HG03159 (cell line): ENCODE measurements around the gene F2RL3.
"Not testable (repeated sequence)": the region's sequence is repeated elsewhere in the genome, so short reads cannot be mapped to it uniquely, and the experiment has no call there.

Source experiments
- ATAC-seq: cut with Tn5 transposase; IDR thresholded peaks from one replicate; pipeline ENCODE4 v1.9.1; 2021; ENCODE audit warnings: mild to moderate bottlenecking, moderate library complexity; ENCODE audit not compliant: unreplicated experiment

F2RL3 gene

DNA sequence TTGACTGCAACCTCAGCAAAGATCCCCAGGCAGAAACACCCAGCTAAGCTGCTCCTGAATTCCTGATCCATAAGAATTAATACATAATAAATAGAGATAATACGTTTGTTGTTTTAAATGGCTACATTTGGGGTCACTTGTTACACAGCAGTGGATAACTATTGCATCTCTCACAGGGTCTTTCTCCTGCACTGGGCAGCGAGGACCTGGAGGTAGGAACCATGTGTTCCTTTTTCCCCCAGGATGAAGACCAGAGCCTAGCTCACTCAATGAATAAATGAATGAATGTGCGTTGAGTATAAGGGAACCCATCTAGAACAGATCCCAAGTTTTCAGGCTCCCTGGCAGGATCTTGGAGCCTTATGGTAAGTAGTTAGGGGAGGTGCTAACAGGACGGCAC, 30.7 kb downstream of the F2RL3 start:
- ATAC-seq = no peak

DNA sequence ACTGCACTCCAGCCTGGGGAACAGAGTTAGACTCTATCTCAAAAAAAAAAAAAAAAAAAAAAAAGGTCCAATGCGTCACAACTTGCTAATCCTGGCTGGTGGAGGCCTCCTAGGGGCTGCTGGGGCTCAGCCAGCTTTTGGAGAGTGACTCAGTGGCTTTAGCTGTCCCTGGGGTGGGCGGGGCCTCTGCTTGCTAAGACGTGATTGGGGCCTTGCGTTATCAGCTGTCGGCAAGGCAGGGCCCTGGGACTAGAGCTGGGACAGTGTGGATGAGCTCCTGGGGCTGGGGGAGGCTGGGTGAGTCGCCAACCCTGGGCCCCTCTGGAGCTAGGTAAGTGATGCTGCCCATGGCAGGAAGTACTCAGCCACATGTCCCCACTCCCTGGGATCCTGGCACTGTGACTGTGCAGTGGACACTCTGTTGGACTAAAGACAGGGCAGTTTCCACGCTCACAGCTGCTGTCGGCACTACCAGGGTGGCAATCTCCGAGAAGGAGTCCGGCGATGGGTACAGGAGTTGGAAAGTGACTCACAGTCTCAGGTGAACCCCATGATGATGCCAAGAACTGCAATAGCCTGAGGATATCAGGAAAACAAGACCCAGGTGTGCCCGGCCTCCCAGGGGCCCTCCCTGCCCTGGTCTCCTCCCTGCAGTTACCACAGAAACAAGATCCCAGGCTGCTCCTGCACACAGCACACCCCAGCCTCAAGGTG, 32.2 kb downstream of the F2RL3 start:
- ATAC-seq = no peak

DNA sequence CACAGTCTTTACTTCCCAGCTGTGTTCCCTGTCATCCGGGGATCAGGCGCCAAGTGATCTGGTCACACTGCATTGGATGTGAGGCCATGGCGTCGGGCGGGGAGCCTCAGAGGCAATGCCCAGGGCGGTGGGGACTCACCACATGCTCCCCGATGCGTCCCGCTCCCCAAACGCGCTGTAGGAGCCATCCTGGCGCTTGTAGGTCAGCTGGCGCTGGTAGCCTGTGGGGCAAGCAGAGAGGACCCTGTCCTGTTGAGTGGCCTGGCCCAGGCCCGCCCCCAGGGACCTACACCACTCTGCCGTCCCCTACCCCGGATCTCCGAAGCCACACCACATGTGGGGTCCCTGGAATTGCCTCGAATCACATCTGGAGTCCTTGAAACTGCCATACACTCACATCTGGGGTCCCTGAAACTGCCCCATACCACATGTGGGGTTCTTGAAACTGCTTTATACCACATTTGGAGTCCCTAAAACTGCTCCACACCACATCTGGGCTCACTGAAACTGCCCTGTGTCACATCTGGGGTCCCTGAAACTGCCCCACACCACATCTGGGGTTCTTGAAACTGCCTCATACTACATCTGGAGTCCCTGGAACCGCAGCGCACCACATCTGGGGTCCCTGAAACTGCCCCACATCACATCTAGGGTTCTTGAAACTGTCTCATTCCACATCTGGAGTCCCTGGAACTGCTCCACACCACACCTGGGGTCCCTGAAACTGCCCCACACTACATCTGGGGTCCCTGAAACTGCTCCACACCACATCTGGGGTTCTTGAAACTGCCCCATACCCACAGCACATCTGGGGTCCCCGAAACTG, 33.2 kb downstream of the F2RL3 start:
- ATAC-seq = no peak

DNA sequence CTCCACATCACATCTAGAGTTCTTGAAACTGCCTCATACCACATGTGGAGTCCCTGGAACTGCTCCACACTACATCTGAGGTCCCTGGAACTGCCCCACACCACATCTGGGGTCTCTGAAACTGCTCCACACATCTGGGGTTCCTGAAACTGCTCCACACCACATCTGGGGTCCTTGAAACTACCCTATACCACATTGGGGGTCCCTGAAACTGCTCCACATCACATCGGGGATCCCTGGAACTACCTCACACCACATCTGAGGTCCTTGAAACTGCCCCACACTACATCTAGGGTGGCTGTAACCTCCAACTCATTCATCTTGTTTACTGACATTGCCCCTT, 33.8 kb downstream of the F2RL3 start:
- ATAC-seq = no peak

DNA sequence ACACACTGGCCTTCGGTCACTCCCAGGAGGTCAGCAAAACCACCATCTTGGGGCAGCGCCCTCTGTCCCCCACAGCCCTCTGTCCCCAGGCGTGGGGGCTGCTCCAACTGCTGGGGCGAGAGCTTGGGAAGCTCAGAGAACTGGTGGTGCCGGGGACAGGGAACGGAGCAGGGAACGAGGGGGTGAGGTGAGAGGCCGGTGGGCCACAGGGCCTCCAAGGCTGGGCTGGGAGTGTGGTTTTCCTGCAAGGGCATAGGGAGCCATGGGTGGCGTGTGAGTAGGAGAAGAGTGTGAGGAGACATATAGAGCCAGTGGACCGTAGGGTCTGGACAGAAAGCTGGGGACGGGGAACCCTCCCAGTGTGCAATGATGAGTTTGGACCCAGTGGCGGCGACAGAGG, 34.1 kb downstream of the F2RL3 start:
- ATAC-seq = no peak

DNA sequence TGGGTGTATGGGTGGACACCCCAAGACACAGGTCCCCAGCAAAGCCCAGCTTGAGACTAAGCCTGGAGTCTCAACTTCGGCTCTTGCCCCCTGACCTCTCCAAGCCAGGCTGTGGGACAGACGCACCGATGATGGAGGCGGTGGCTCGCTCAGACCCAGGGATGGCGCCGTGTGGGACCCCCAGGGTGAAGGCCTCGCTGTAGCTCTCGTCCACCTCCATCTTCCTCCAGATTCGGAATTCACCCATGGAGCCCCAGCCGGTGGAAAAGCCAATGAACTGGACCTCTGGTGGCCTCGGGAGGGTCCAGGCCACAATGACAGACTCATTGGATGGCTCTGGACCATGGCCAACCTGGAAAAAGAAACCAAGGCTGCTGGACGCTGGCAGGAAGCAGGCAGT, 39.1 kb downstream of the F2RL3 start:
- no peak for ATAC-seq

DNA sequence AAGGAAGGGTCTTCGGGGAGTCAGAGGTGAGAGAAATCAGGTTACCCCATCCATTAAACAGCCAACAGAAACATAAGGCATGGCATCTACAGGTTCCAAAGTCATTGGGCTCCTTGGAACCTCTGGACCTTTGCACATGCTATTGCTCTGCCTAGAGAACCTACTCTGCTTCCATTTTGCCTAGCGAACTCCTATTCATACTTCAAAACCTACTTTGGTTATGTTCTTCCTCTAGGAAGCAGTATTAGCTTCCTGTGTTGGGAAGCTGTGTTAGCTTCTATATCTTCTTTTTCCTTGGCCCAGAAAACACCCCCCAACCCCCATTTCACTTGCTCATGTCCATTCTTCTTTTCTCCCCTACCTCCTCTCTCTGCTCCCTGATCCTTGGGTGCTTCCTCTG, 39.6 kb downstream of the F2RL3 start:
- ATAC-seq = no peak

DNA sequence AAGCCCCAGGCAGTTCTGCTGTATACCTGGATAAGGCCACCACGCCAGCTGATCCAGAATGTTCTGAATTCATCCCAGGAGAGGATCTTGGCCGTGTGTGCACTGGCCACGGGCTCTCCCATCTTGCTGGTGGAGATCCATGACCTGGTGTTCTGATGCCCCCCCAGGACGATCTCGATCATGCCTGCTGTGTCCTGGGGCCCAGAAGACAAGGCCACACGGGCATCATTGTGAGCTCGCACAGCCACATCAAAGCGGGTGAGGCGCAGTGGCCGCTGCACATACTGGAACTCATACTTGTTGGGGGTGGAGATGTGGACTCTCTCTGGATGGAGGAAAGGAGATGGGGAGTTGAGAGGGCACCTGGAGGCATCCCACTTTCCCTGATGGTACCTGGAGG, 40.1 kb downstream of the F2RL3 start:
- no peak for ATAC-seq

DNA sequence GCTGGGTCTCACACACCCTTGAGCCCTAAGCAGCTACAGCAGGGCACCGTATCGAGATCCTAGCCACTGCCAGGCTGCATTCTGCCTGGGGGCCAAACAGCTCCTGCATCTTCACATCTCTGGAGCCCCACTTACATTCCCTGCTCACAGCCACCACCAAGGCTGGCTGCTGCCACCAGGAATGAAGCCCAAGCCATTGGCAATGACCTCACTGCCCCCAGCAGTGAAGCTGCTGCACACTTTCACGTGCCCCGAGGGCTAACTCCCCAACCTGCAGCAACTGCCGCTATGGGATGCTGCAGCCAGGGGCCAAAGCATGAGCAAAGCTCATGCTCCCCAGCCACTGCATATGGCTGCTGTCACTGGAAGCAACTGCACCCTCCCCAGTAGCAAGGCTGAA, 42.0 kb downstream of the F2RL3 start:
- ATAC-seq = no peak

DNA sequence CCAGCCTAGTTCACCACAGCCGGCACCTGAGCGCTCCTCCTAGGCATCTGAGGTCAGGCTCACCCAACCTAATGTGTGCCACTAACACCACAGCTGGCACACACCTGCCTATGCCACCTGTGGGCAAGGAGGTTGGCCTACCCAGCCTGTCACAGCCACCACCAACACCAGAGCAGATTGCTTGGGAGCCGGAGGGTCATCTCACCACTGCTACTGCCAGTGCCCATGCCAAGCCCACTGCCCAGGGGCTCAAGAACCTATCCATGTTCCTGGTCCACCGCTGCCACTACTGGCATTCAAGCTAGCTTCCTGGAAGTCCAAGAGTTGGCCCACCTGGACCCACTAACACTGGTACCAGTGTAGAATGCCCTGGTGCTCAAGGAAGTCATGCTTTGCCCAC, 42.5 kb downstream of the F2RL3 start:
- ATAC-seq = no peak

DNA sequence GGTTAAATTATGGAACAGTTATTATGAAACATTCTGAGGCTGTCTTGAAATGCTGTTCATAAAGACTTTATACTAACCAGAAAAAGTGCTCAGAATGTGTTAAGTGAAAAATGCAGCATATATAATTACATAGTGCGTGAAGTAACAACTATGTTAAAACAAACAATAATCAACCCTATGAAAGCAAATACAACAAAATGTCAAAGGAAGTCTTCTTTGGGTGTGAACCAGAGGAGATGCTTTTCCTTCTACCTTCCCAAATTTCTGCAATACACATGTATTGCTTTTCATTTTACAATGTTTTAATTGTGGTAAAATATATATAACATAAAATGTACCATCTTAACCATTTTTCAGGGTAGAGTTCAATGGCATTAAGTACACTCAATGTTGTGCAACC, 45.7 kb downstream of the F2RL3 start:
- no peak for ATAC-seq

DNA sequence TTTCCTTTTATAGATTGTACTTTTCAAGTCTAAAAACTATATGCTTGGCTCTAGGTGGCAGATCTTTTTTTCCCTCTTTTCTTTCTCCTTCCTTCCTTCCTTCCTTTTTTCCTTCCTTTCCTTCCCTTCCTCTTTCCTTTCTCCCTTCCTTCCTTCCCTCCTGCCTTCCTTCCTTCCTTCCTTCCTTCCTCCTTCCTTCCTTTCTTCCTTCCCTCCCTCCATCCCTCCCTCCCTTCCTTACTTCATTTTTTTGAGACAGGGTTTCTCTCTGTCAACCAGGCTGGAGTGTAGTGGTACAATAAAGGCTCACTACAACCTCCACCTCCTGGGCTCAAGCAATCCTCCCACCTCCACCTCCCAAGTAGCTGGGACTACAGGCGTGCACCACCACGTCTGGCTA, 48.1 kb downstream of the F2RL3 start:
- no peak for ATAC-seq

DNA sequence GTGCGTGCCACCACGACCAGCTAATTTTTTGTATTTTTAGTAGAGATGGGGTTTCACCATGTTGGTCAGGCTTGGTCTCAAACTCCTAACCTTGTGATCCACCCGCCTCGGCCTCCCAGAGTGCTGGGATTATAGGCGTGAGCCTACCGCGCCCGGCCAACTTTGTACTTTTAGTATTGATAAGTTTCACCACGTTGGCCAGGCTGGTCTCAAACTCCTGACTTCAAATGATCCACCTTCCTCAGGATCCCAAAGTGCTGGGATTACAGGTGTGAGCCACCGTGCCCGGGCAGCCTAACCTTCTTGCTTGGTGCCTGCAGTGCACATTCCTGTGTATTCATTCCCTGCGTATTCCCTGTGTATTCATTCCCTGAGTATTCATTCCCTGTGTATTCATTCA, 49.0 kb downstream of the F2RL3 start:
- not testable (repeated sequence) for ATAC-seq

DNA sequence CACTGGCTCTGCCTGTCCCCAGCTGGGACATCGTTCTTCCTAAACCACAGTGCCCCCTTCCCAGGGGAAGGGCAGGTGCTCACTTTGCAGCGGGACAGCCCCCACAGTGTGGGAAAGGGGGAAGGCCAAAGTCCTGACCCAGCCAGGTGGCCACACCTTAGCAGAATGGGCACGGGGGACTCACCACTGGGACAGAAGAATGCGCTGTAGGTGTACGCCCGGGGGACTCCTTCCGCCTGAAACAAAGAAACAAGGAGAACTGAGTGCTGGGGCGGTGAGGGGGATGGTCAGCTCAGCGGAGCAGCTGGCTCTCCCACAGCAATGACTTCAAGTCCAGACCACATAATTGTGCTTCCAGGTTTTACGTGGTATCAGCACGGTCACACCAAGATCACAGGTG, 49.4 kb downstream of the F2RL3 start:
- no peak for ATAC-seq

DNA sequence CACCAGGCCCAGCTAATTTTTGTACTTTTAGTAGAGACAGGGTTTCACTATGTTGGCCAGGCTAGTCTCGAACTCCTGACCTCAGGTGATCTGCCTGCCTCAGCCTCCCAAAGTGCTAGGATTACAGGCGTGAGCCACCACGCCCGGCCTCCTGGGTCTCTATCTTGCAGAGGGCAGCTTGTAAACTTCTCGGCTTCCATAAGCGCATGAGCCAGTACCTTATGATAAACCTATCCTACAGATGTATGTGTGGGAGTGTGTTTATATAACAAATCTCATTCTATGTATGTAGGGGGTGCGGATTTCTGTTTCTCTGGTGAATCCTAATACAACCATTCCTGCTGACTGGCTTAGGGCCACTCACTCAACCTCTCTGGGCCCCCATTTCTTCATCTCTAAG, 51.3 kb downstream of the F2RL3 start:
- ATAC-seq = not testable (repeated sequence)

DNA sequence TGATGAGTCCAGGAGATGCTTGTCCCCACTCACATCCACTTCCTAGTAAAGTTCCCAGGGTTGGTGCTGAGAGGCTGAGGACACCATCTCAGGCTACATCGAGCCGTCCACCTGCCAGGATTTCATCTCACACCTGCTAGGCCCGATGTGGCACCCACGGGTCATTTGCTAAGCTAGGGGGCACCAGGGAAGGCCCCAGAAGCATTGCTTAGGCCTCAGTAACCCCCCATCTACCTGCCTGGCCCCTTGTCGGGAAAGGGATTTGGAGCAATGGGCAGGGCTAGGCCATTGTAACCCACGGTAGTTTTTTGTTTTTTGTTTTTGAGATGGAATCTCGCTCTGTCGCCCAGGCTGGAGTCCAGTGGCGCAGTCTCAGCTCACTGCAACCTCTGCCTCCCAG, 51.8 kb downstream of the F2RL3 start:
- ATAC-seq = no peak
